Glutamatergic neuron (in vitro differentiated cells): ENCODE data around the gene CPLX4. TPM values are rescaled to one million over a fixed set of nuclear protein-coding genes. Genes with fewer than 3 reads are reported as not detected.

Experiments used
- DNase-seq: peaks from one replicate; pipeline ENCODE4 v3.0.0; 2022
- H3K27ac Mint-ChIP-seq: one replicate; pipeline ENCODE4 v1.8.0; 2020; ENCODE audit warnings: mild to moderate bottlenecking, mixed read lengths, inconsistent platforms; ENCODE audit not compliant: unreplicated experiment
- H3K27me3 Mint-ChIP-seq: one replicate; pipeline ENCODE4 v1.8.0; 2020; ENCODE audit warnings: mild to moderate bottlenecking, moderate library complexity, mixed read lengths, inconsistent platforms; ENCODE audit not compliant: unreplicated experiment
- H3K36me3 Mint-ChIP-seq: one replicate; pipeline ENCODE4 v1.8.0; 2020; ENCODE audit warnings: mild to moderate bottlenecking, mixed read lengths, inconsistent platforms; ENCODE audit not compliant: unreplicated experiment
- H3K4me1 Mint-ChIP-seq: one replicate; pipeline ENCODE4 v1.8.0; 2020; ENCODE audit warnings: mild to moderate bottlenecking, low read depth, mixed read lengths, inconsistent platforms; ENCODE audit not compliant: unreplicated experiment
- H3K4me3 Mint-ChIP-seq: one replicate; pipeline ENCODE4 v1.8.0; 2020; ENCODE audit warnings: mild to moderate bottlenecking, mixed read lengths, inconsistent platforms; ENCODE audit not compliant: unreplicated experiment
- H3K9me3 Mint-ChIP-seq: one replicate; pipeline ENCODE4 v1.8.0; 2020; ENCODE audit warnings: mild to moderate bottlenecking, moderate library complexity, mixed read lengths, inconsistent platforms; ENCODE audit not compliant: unreplicated experiment
- total RNA-seq: library from RNA; stranded (reverse); fragmentation: NEBNext Ultra II Directional; extraction: Animal tissue kit (Norgen Biotek cat#: 25700); gene quantifications from one replicate; pipeline ENCODE4 v1.2.1, GENCODE V29; 2021; ENCODE audit not compliant: unreplicated experiment
- TF ChIP-seq, protein P1 (sequence below): fragments of 200-600 bp; sonication (generic); IDR thresholded peaks from one replicate; pipeline ENCODE4 v1.5.0; 2021; ENCODE audit not compliant: partially characterized antibody, unreplicated experiment

Gene CPLX4
- total RNA-seq, 1 donor from 2014 or later = not detected

DNA sequence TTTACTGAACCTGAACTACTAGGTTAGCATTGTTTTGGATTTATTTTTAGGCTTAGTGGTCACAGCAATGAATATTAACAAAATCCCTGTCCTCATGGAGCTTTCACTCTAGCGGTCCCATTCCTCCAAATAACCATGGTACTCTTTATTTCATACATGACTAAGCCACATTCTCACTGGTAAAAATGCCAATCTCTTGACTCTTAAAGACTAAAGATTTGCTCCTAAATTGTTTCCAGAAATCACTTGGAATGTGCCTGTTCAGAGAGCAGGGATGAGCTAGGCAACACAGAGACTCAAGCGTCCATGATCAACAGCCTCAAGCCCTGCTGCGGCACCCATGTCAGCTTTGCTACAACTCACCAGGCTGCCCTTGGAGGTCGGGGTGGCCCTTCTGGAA lies 27.1 kb upstream of the CPLX4 start:
- H3K27me3 Mint-ChIP-seq = no peaks in the 10 kb centered on the region
- no peak overlapping the region for H3K27ac Mint-ChIP-seq
- peaks cover 5% of the 10 kb centered on the region for H3K36me3 Mint-ChIP-seq
- DNase-seq = no peak
- H3K4me3 Mint-ChIP-seq = no peak overlapping the region
- TF ChIP-seq, protein P1, sequence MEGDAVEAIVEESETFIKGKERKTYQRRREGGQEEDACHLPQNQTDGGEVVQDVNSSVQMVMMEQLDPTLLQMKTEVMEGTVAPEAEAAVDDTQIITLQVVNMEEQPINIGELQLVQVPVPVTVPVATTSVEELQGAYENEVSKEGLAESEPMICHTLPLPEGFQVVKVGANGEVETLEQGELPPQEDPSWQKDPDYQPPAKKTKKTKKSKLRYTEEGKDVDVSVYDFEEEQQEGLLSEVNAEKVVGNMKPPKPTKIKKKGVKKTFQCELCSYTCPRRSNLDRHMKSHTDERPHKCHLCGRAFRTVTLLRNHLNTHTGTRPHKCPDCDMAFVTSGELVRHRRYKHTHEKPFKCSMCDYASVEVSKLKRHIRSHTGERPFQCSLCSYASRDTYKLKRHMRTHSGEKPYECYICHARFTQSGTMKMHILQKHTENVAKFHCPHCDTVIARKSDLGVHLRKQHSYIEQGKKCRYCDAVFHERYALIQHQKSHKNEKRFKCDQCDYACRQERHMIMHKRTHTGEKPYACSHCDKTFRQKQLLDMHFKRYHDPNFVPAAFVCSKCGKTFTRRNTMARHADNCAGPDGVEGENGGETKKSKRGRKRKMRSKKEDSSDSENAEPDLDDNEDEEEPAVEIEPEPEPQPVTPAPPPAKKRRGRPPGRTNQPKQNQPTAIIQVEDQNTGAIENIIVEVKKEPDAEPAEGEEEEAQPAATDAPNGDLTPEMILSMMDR = no peak
- H3K9me3 Mint-ChIP-seq = no peaks in the 10 kb centered on the region
- no peaks in the 10 kb centered on the region for H3K4me1 Mint-ChIP-seq

DNA sequence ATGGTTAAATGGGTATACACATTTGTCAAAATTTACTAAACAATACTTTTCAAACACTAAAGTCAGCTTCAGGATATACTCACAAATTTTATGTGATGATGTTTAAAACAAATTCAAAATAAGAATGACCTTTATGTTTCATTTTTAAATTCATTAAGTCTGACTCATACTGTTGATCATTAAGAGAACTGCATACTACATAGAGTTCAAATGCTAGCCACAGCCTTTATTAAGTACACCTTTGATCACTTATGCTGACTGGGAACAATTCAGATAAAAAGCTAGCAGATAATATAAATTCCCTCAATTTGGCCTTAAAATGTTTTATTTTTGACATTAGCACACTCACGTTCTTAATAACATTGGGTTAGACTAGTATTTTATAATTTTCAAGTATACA lies 26.5 kb upstream of the CPLX4 start:
- H3K4me3 Mint-ChIP-seq = no peak overlapping the region
- no peak overlapping the region for H3K27ac Mint-ChIP-seq
- no peaks in the 10 kb centered on the region for H3K4me1 Mint-ChIP-seq
- H3K9me3 Mint-ChIP-seq = no peaks in the 10 kb centered on the region
- H3K36me3 Mint-ChIP-seq = peaks cover 5% of the 10 kb centered on the region
- TF ChIP-seq, protein P1 = no peak
- H3K27me3 Mint-ChIP-seq = no peaks in the 10 kb centered on the region
- DNase-seq = no peak

DNA sequence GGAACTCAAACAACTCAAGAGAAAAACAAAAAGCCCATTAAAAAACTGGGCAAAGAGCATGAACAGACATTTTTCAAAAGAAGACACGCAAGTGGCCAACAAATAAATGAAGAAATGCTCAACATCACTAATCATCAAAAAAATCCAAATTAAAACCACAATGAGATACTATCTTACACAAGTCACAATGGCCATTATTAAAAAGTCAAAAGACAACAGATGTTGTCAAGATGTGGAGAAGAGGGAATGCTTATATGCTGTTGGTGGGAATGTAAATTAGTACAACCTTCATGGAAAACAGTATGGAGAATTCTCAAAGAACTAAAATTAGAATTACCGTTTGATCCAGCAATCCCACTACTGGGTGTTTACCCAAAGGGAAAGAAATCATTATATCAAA lies 25.5 kb upstream of the CPLX4 start:
- no peaks in the 10 kb centered on the region for H3K4me1 Mint-ChIP-seq
- TF ChIP-seq, protein P1 = no peak
- H3K4me3 Mint-ChIP-seq = no peak overlapping the region
- no peaks in the 10 kb centered on the region for H3K27me3 Mint-ChIP-seq
- peaks cover 5% of the 10 kb centered on the region for H3K36me3 Mint-ChIP-seq
- no peaks in the 10 kb centered on the region for H3K9me3 Mint-ChIP-seq
- H3K27ac Mint-ChIP-seq = no peak overlapping the region
- DNase-seq = no peak

DNA sequence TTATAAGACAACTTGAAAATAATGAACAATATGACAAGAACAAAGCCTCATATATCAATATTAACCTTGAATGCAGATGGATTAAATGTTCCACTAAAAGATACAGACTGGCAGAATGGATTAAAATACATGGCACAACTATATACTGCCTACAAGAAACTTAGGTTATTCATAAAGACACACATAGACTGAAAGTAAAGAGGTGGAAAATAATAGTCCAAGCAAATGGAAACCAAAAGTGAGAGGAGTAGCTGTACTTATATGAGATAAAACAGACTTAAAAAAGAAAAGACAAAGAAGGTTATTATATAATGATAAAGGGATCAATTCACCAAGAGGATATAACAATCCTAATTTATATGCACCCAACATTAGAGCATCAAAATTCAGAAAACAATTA lies 22.4 kb upstream of the CPLX4 start:
- Mint-ChIP-seq H3K4me1 (no peaks in the 10 kb centered on the region), H3K36me3 (peaks cover 8% of the 10 kb centered on the region), H3K27me3 (no peaks in the 10 kb centered on the region), H3K4me3 (no peak overlapping the region), H3K27ac (no peak overlapping the region), H3K9me3 (peaks cover 1% of the 10 kb centered on the region)
- DNase-seq = no peak
- TF ChIP-seq, protein P1 = no peak

DNA sequence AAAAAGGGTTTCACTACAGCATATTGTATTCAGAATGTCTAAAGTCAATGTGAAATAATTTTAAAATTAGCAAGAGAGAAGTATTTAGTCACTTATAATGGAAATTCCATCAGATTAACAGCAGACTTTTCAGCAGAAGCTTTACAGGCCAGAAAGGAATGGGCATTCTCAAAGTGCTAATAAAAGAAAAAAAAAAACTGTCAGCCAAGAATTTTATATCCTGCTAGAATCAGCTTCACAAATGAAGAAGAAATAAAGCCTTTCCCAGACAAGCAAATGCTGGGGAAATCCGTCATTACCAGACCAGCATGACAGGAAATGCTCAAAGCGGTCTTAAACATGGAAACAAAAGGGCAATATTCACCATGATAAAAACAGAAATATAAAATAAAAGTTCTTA lies 21.9 kb upstream of the CPLX4 start:
- H3K9me3 Mint-ChIP-seq = peaks cover 1% of the 10 kb centered on the region
- no peaks in the 10 kb centered on the region for H3K27me3 Mint-ChIP-seq
- H3K4me1 Mint-ChIP-seq = no peaks in the 10 kb centered on the region
- no peak for DNase-seq
- H3K36me3 Mint-ChIP-seq = peaks cover 8% of the 10 kb centered on the region
- TF ChIP-seq, protein P1 = no peak
- H3K27ac Mint-ChIP-seq = no peak overlapping the region
- H3K4me3 Mint-ChIP-seq = no peak overlapping the region
